Loucy (cell line): Measurements from ENCODE around the gene STPG4.

Experiments used
- H2AFZ ChIP-seq: fragments of 200-600 bp; sonication (generic); 2 replicates; pipeline ENCODE4 v1.6.0; 2016; ENCODE audit warnings: antibody characterized with exemption, mild to moderate bottlenecking, low read length, moderate library complexity
- H3F3A ChIP-seq: fragments of 200-600 bp; 2 replicates; pipeline ENCODE4 v1.6.0; 2016; ENCODE audit warnings: antibody characterized with exemption, low read depth, mild to moderate bottlenecking
- H3K27me3 ChIP-seq: fragments of 200-600 bp; sonication (generic); 2 replicates; pipeline ENCODE4 v1.6.1; 2014; ENCODE audit warnings: low read length, mild to moderate bottlenecking; ENCODE audit not compliant: insufficient read depth, poor library complexity, severe bottlenecking
- H3K36me3 ChIP-seq: fragments of 200-600 bp; sonication (generic); 2 replicates; pipeline ENCODE4 v1.6.1; 2016; ENCODE audit warnings: low read length; ENCODE audit not compliant: insufficient read depth
- H3K4me1 ChIP-seq: fragments of 200-600 bp; sonication (generic); 2 replicates; pipeline ENCODE4 v1.5.1; 2014; ENCODE audit warnings: low read length, mild to moderate bottlenecking; ENCODE audit not compliant: insufficient read depth, poor library complexity, severe bottlenecking
- H3K4me2 ChIP-seq: fragments of 200-600 bp; sonication (generic); 2 replicates; pipeline ENCODE4 v1.6.0; 2014; ENCODE audit warnings: antibody characterized with exemption, low read length, low read depth, mild to moderate bottlenecking; ENCODE audit not compliant: poor library complexity, severe bottlenecking
- H3K4me3 ChIP-seq: fragments of 200-600 bp; sonication (generic); 2 replicates; pipeline ENCODE4 v1.5.1; 2014; ENCODE audit warnings: low read length, mild to moderate bottlenecking, mixed read lengths; ENCODE audit not compliant: poor library complexity, severe bottlenecking
- H3K79me2 ChIP-seq: fragments of 200-600 bp; sonication (generic); 2 replicates; pipeline ENCODE4 v1.6.1; 2014; ENCODE audit warnings: low read length; ENCODE audit not compliant: insufficient read depth
- H3K9ac ChIP-seq: fragments of 200-600 bp; sonication (generic); 2 replicates; pipeline ENCODE4 v1.6.0; 2014; ENCODE audit warnings: mild to moderate bottlenecking, low read depth, low read length, moderate library complexity; ENCODE audit not compliant: poor library complexity, severe bottlenecking
- H3K9me2 ChIP-seq: fragments of 200-600 bp; sonication (generic); replicated peaks from 2 replicates; pipeline ENCODE4 v1.6.1; 2016; ENCODE audit warnings: low read depth, low read length, mixed read lengths
- H3K9me3 ChIP-seq: fragments of 200-600 bp; sonication (generic); 2 replicates; pipeline ENCODE4 v1.6.1; 2014; ENCODE audit warnings: mild to moderate bottlenecking, antibody characterized with exemption, low read length, low read depth; ENCODE audit not compliant: insufficient read depth
- H4K20me1 ChIP-seq: fragments of 200-600 bp; sonication (generic); 2 replicates; pipeline ENCODE4 v1.6.0; 2014; ENCODE audit warnings: antibody characterized with exemption, low read length, mild to moderate bottlenecking; ENCODE audit not compliant: insufficient read depth, poor library complexity, severe bottlenecking
- CTCF ChIP-seq: fragments of 200-600 bp; sonication (generic); conservative IDR thresholded peaks from 2 replicates; pipeline ENCODE4 v1.5.1; 2014; ENCODE audit warnings: mild to moderate bottlenecking, antibody characterized with exemption, low read length
- EZH2phosphoT487 ChIP-seq: fragments of 200-600 bp; IDR thresholded peaks from 2 replicates; pipeline ENCODE4 v1.6.1; 2018; ENCODE audit warnings: antibody characterized with exemption, mild to moderate bottlenecking, moderate library complexity, borderline replicate concordance

The STPG4 gene

DNA sequence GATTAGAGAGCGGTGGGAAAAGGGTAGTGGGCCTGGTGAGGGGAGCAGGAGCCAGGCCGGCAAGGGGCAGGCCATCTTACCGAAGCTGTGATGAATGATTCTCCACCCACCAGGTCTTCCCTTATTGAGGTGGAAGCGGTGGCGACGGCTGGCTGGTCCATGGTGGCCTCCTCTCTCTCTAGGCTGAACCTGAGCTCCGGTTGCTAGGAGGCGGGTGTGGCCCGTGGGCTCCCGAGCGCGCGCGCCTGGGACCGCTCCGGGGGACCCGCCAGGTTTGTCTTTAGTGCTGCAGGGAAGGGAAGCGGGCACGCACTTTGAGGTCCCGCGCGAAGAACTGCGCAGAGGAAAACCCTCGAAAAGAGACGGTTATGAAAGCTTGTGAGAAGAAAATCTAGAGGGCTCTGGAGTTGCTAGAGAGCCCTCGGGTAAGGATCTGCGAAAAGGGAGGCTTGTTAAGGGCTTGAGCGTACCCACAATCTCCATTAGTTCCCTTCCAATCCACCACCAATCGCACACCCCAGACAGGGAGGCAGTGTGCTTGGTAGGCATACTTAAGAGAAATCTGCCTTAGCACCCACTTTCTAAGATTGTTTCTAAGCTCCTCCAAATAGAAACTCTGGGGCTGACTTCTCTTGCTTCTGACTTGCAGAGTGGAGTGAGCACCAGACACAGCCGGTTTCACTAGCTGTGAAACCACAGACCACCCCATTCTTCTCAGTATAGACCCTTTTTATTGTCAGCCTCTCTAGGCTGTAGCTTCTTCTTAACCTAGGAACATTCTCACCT lies at the start of gene STPG4:
Gene STPG4 (minus strand): TSS at position 218 of the 786 bp plus-strand sequence. CDS start 57 bp downstream, at position 161.
- Histone ChIP-seq H3K9ac (no peak within 1 kb of the TSS), H4K20me1 (peaks cover 20% of the 10 kb centered on the region), H3K4me1 (no peaks in the 10 kb centered on the region), H2AFZ (no peak within 1 kb of the TSS), H3K4me3 (no peak within 1 kb of the TSS), H3F3A (peaks cover 6% of the 10 kb centered on the region; the same call in 1 of the 2 replicates), H3K9me3 (no peaks in the 10 kb centered on the region), H3K9me2 (no peaks in the 10 kb centered on the region), H3K4me2 (no peak within 1 kb of the TSS), H3K79me2 (peaks cover 2% of the 10 kb centered on the region; the same call in 1 of the 2 replicates), H3K27me3 (no peaks in the 10 kb centered on the region), H3K36me3 (peaks cover 42% of the 10 kb centered on the region)
- TF ChIP-seq CTCF = no peak
- no peak for TF ChIP-seq EZH2phosphoT487

DNA sequence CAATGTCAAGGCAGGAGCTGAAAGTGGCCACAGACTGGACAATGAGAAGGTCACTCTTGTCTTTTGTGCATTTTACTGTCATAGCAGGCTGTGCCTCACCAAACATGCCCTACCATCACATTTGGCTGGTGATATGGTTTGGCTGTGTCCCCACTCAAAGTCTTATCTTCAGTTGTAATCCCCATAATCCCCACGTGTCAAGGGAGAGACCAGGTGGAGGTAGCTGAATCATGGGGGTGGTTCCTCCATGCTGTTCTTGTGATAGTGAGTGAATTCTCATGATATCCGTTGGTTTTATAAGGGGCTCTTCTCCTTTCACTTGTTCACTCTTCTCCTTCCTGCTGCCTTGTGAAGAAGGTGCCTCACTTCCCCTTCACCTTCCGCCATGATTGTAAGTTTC lies 49.6 kb upstream of the STPG4 start:
- no peaks in the 10 kb centered on the region for H3K27me3 ChIP-seq
- no peaks in the 10 kb centered on the region for H3K9me2 ChIP-seq
- no peak overlapping the region for H3K9ac ChIP-seq

GRCh38 chr2:47203995-47204394 lies 48.9 kb upstream of the STPG4 start:
- Histone ChIP-seq H3K4me1 (peaks cover 6% of the 10 kb centered on the region), H3K9ac (no peak overlapping the region), H2AFZ (no peak overlapping the region), H3K27me3 (no peaks in the 10 kb centered on the region), H3K9me3 (no peaks in the 10 kb centered on the region), H3K79me2 (no peaks in the 10 kb centered on the region), H3K4me3 (no peak overlapping the region), H4K20me1 (no peaks in the 10 kb centered on the region), H3K9me2 (no peaks in the 10 kb centered on the region), H3K4me2 (no peak overlapping the region), H3F3A (no peaks in the 10 kb centered on the region), H3K36me3 (no peaks in the 10 kb centered on the region)
- TF ChIP-seq CTCF = no peak
- no peak for TF ChIP-seq EZH2phosphoT487

More for the DNA sequence above, 49.6 kb upstream of the STPG4 start:
- Histone ChIP-seq H3K4me1 (peaks cover 2% of the 10 kb centered on the region), H3K9me3 (no peaks in the 10 kb centered on the region), H3K36me3 (no peaks in the 10 kb centered on the region), H3F3A (no peaks in the 10 kb centered on the region), H3K4me2 (no peak overlapping the region), H3K79me2 (no peaks in the 10 kb centered on the region), H2AFZ (no peak overlapping the region), H3K4me3 (no peak overlapping the region), H4K20me1 (no peaks in the 10 kb centered on the region)
- no peak for TF ChIP-seq CTCF
